Endothelial cell (in vitro differentiated cells): ENCODE results near the gene AKAP13. TPM values are rescaled to one million over a fixed set of nuclear protein-coding genes. Genes with fewer than 3 reads are reported as not detected.

ENCODE experiments used
- DNase-seq: peaks from one replicate; pipeline ENCODE4 v3.0.0; 2021; ENCODE audit warnings: low spot score
- H3K27ac Mint-ChIP-seq: one replicate; pipeline ENCODE4 v1.8.0; 2021; ENCODE audit warnings: mixed read lengths, inconsistent platforms; ENCODE audit not compliant: unreplicated experiment
- H3K27me3 Mint-ChIP-seq: one replicate; pipeline ENCODE4 v1.8.0; 2021; ENCODE audit warnings: mild to moderate bottlenecking, moderate library complexity, mixed read lengths, inconsistent platforms; ENCODE audit not compliant: unreplicated experiment
- H3K36me3 Mint-ChIP-seq: one replicate; pipeline ENCODE4 v1.8.0; 2021; ENCODE audit warnings: mild to moderate bottlenecking, low read depth, mixed read lengths, inconsistent platforms; ENCODE audit not compliant: unreplicated experiment
- H3K4me1 Mint-ChIP-seq: one replicate; pipeline ENCODE4 v1.8.0; 2021; ENCODE audit warnings: mild to moderate bottlenecking, mixed read lengths, inconsistent platforms; ENCODE audit not compliant: unreplicated experiment
- H3K4me3 Mint-ChIP-seq: one replicate; pipeline ENCODE4 v1.8.0; 2021; ENCODE audit warnings: mild to moderate bottlenecking, mixed read lengths, inconsistent platforms; ENCODE audit not compliant: unreplicated experiment
- H3K9me3 Mint-ChIP-seq: one replicate; pipeline ENCODE4 v1.8.0; 2021; ENCODE audit warnings: mixed read lengths, inconsistent platforms; ENCODE audit not compliant: unreplicated experiment
- CTCF ChIP-seq: fragments of 200-600 bp; sonication (generic); IDR thresholded peaks from one replicate; pipeline ENCODE4 v1.5.0; 2021; ENCODE audit warnings: antibody characterized with exemption; ENCODE audit not compliant: unreplicated experiment
- total RNA-seq: library from RNA; stranded (reverse); fragmentation: NEBNext Ultra II Directional; extraction: Animal tissue kit (Norgen Biotek cat#: 25700); gene quantifications from one replicate; pipeline ENCODE4 v1.2.1, GENCODE V29; 2021; ENCODE audit not compliant: unreplicated experiment

Gene AKAP13
- total RNA-seq, 1 donor from 2014 or later = 249 TPM

GRCh38 chr15:85691350-85692240 lies 311.2 kb downstream of the AKAP13 start:
- DNase-seq = no peak
- Mint-ChIP-seq H3K9me3 (no peaks in the 10 kb centered on the region), H3K36me3 (peaks cover 24% of the 10 kb centered on the region), H3K27ac (peak overlapping the region; percentile 94), H3K27me3 (peaks cover 4% of the 10 kb centered on the region), H3K4me1 (peaks cover 70% of the 10 kb centered on the region), H3K4me3 (peak overlapping the region; percentile 85)
- no peak for TF ChIP-seq CTCF

- Mint-ChIP-seq H3K4me3 (peak overlapping the region; percentile 85), H3K4me1 (peaks cover 64% of the 10 kb centered on the region), H3K9me3 (no peaks in the 10 kb centered on the region), H3K27me3 (peaks cover 4% of the 10 kb centered on the region), H3K36me3 (peaks cover 23% of the 10 kb centered on the region), H3K27ac (peak overlapping the region; percentile 94)
- no peak for DNase-seq
- TF ChIP-seq CTCF = no peak
These were observed 311.9 kb downstream of the AKAP13 start for GRCh38 chr15:85692321-85692720.

- H3K4me1 Mint-ChIP-seq = peaks cover 59% of the 10 kb centered on the region
These were observed 312.5 kb downstream of the AKAP13 start for GRCh38 chr15:85692873-85693272.

GRCh38 chr15:85693277-85693676 lies 312.9 kb downstream of the AKAP13 start:
- H3K27ac Mint-ChIP-seq = peak overlapping the region; percentile 62
- peaks cover 4% of the 10 kb centered on the region for H3K27me3 Mint-ChIP-seq
- H3K9me3 Mint-ChIP-seq = no peaks in the 10 kb centered on the region
- H3K4me3 Mint-ChIP-seq = peak overlapping the region; percentile 11
- DNase-seq = no peak
- no peak for TF ChIP-seq CTCF
- peaks cover 23% of the 10 kb centered on the region for H3K36me3 Mint-ChIP-seq
- peaks cover 59% of the 10 kb centered on the region for H3K4me1 Mint-ChIP-seq

More at GRCh38 chr15:85692873-85693272, 312.5 kb downstream of the AKAP13 start:
- no peak for TF ChIP-seq CTCF
- Mint-ChIP-seq H3K9me3 (no peaks in the 10 kb centered on the region), H3K36me3 (peaks cover 23% of the 10 kb centered on the region), H3K4me3 (peak overlapping the region; percentile 11), H3K27me3 (peaks cover 4% of the 10 kb centered on the region), H3K27ac (peak overlapping the region; percentile 62)
- DNase-seq = no peak

- H3K27ac Mint-ChIP-seq = no peak overlapping the region
- H3K4me1 Mint-ChIP-seq = peaks cover 51% of the 10 kb centered on the region
- no peaks in the 10 kb centered on the region for H3K9me3 Mint-ChIP-seq
- no peak overlapping the region for H3K4me3 Mint-ChIP-seq
- no peak for DNase-seq
- no peak for TF ChIP-seq CTCF
- peaks cover 23% of the 10 kb centered on the region for H3K36me3 Mint-ChIP-seq
- H3K27me3 Mint-ChIP-seq = peaks cover 4% of the 10 kb centered on the region
These were observed 313.7 kb downstream of the AKAP13 start for GRCh38 chr15:85694091-85694490.
